ENCODE results near the gene FOXN3.

Gene FOXN3

DNA sequence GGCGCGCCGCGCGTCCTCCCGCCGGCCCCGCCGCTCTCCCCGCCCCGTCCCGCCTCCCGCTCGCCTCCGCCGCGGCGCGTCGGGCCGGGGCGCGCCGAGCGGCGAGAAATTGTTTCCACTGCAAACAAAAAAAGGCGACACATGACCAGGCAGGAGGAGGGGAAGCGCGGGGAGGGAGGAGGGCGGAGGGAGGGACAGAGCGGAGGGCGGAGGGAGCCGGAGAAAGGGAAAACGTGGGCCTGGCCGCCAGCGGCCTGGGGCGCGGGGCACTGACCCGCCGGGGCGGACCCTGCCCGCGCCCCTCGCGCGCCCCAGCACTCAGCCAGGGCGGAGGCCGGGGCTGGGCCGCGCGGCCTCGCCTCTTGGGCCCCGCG lies at the start of gene FOXN3:
FOXN3 (minus strand) TSS at position 143 of the 374 bp plus-strand sequence. CDS start 4,757 bp downstream, outside the sequence.
- DNase-seq, result peak; percentile 90 to 91

- peak; percentile 55 to 63 for DNase-seq
These were observed 49.5 kb upstream of the FOXN3 start for GRCh38 chr14:89466484-89466883.

GRCh38 chr14:89465876-89466275 lies 48.8 kb upstream of the FOXN3 start:
- no peak for DNase-seq

DNA sequence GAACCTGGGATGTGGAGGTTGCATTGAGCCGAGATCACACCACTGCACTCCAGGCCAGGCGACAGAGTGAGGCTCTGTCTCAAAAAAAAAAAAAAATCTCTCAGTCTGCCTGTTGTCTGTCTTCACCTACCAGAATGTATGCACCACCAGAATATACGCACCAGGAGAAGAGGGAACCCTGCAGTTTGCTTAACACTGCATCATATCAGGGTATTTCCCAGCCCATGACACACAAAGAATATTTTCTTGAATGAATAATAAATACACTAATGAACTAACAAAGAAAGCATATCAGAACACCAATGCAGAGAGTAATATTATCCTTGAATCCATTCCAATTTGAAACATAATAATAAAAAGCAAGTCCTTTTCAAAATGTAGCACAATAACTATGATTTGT lies 44.2 kb upstream of the FOXN3 start:
- DNase-seq, result no peak

GRCh38 chr14:89458713-89459420 lies 41.8 kb upstream of the FOXN3 start:
- no peak for DNase-seq

- DNase-seq, result no peak
These were observed 40.0 kb upstream of the FOXN3 start for GRCh38 chr14:89457007-89457406.

DNA sequence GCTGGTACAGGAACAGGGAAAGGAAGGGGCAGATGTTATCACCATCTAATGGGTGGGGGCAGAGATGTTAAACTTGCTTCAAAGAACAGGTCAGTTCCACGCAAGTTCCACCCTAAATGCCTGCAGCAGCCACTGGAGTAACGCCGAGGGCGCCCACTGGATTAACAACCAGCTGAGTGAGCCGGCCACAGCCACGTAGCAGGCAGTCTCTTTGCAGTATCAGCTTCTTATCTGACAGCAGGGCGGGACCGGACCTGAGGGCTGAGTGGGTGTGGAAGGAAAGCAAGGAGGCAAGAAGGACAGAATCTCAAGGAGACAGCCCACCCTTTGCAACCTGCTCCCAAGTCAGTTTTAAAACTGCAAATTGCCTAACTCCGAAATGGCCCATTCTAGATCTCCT lies 38.4 kb upstream of the FOXN3 start:
- DNase-seq, result no peak

DNA sequence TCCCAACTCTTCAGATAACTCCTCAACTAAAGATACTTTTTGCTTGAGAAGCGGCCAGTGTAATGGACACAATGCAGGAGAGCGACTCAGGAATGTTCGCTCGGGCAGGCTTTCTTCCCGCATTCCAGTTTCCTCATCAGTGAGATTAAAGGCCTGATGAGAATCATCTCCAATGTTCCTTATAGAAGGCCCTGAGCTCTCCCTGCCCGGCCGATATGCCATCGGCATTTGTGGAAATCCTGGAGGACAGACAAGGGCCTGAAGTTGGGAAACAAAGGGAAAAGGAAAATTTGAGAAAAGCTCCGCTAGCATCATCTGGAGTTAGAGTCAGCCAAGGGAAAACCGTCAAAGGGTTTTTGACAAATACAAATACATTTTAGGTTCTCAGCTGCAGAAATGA lies 38.0 kb upstream of the FOXN3 start:
- no peak for DNase-seq

DNA sequence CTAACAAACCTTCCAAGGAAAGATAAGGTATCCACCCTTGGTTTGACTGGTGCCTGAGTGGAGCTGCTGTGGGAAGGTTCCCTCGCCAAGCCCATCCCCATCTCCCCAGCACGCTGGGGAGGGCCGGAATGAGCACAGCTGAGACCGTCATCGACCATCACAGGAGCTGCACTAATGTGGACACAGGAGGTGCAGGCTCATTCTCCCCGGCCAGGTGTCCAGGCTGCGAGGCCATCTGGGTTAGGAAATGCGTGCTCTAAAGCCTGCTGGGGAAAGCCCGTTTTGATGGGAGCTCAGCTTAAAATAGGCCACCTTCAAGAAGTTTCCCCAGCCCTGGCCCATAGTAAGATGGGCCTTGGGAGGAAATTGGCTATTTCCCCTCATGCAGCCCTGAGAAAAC lies 35.2 kb upstream of the FOXN3 start:
- no peak for DNase-seq

- no peak for DNase-seq
These were observed 34.2 kb upstream of the FOXN3 start for GRCh38 chr14:89451229-89451628.

GRCh38 chr14:89447182-89447944 lies 30.3 kb upstream of the FOXN3 start:
- peak in 1 of 2 donors; percentile 58 for DNase-seq

DNA sequence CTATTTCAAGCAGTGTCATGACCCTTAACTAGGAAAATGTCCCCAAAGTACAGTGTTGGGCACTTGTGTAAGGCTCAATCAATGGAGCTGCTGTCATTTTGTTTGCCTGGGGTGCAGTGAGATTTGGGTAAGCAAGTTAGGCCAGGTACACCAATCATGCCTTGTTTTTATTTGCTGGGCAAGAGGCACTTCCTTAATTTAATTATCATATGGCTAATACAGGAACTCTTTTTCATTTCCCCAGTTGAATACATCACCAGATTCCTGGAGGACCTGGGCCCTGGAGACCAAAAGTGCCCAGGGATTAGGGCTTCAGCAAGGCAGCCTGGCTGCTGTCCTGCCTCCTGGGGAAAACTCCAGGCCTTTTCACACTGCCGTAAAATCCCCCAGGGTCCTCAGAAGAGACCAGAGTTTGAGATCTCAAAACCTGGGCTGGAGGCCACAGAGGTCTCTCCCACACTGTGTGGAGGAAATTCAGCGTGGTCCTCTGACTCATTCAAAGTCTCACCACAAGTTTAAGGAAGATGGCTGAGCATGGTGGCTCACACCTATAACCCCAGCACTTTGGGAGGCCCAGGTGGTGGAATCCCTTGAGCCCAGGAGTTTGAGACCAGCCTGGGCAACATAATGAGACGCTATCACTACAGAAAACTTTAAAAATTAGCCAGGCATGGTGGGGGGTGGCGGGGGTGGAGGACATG lies 28.4 kb upstream of the FOXN3 start:
- peak in 1 of 2 donors; percentile 31 for DNase-seq

GRCh38 chr14:89444516-89445125 lies 27.6 kb upstream of the FOXN3 start:
- no peak for DNase-seq

DNA sequence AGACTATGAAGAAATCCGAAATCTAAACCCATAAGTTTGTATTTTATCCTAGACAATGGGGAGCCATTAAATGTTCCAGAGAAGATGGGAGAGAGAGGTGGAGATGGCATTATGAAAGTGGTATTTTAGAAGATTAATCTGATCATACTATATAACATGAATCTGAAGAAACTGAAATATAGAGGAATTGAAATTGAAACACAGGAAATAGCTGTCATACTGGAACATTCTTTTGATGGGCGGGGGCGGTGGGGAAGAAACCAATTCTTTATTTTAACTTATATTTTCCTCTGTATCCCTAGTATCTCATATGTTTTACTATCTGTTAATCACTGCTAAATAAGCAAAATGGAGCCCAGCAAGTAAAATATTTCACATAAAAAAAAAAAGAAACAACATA lies 27.0 kb upstream of the FOXN3 start:
- DNase-seq, result no peak

- no peak for DNase-seq
These were observed 26.1 kb upstream of the FOXN3 start for GRCh38 chr14:89443042-89443629.

DNA sequence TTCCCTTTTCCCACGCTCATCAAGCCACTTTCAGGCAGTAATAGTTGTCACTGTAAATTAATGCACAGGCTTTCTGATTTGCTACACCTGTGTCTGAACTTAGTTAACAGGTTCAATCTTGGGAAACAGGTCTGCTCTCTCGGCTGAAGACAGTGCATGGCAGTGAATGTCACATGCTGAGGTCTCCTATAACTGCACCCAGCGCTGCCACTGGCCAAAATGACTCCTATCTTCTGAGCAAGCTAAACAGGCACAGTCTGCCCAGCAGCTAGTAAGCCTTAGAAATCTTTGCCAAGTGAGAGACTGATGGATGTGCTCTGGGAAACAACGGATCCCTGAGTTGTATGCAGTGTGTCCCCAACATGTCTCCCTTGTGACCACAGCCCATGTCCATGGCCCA lies 25.2 kb upstream of the FOXN3 start:
- no peak for DNase-seq

- DNase-seq, result no peak
These were observed 24.2 kb upstream of the FOXN3 start for GRCh38 chr14:89440986-89441909.

DNA sequence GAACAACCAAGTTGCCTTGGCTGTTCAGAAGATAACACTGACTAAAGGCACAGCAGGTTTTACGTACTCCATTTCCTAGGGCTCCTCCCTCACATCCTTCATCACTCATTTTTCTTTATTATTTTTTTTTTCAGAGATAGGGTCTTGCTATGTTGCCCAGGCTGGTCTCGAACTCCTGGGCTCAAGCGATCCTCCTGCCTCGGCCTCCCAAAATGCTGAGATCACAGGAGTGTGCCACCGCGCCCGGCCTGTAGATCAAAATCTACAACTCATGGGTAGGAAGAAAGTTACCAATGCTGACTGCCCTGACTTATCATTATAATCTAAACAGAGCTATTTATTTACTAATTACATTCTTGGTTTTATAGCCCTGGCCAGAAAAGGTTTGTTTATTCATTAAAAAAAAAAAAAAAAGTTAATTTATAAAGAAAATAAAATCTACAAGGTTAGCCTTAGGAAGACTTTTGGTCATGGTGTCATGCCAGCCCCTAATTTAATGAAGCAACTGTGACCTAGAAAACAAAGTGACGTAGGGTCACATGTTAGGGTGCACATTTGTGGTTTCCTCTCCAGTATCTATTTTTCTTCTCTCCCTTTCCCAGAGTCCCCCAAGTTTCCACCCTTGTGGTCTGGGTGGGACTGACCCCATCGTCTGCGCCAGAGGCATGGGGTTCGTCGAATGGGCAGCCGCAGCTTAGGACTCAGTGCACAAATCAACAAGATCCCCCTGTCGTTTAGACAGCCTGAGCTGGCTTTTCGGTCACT lies 19.0 kb upstream of the FOXN3 start:
- DNase-seq, result no peak

DNA sequence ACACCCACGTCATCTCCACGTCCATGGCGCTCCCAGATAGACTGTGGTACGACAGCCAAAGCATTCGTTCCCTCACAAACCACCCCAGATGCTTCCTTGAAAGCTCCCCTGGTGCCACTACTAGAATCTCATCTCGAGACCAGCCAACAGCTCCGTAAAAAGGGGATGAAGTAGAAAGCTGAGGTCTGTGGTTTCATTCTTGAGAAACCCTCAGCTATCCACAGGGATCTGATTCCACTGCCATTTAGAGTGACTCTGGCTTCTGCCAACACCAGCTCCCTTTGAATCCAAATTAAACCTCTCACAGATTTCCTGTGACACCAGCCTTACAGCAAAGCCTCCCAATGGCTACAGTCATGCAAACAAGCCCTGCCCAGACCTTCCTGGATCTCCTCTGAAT lies 18.5 kb upstream of the FOXN3 start:
- DNase-seq, result no peak

DNA sequence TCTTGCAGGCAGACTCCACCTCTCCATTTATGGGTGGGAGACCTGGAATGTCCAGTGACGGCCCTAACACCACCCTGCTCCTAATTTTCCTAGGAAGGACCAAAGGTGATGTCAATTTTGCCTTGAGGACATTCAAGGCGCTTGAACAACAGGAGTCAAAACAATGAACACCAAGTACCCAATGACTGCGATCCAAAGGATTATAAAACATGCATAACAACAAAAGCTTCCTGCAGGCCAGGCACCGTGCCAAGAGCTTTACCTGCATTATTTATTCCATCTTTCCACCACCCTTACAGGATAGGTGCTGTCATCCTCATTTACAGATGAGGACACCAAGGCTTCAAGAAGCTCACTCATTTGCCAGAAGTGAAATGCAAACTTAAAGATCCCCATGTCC lies 15.2 kb upstream of the FOXN3 start:
- no peak for DNase-seq
